IPS-15b (cell line): ENCODE data around the gene ZNF578.
"Not testable (repeated sequence)": the region's sequence is repeated elsewhere in the genome, so short reads cannot be mapped to it uniquely, and the experiment has no call there.

Experiments
- H3K27me3 ChIP-seq: one replicate; pipeline ENCODE4 v1.6.1; 2013; ENCODE audit warnings: low read length; ENCODE audit not compliant: control insufficient read depth, insufficient read depth
- H3K36me3 ChIP-seq: one replicate; pipeline ENCODE4 v1.6.1; 2013; ENCODE audit warnings: low read length; ENCODE audit not compliant: control insufficient read depth, insufficient read depth
- H3K4me1 ChIP-seq: one replicate; pipeline ENCODE4 v1.6.1; 2013; ENCODE audit warnings: mild to moderate bottlenecking, low read length; ENCODE audit not compliant: control insufficient read depth, insufficient read depth
- H3K4me3 ChIP-seq: one replicate; pipeline ENCODE4 v1.5.1; 2013; ENCODE audit warnings: low read depth, low read length
- H3K9ac ChIP-seq: one replicate; pipeline ENCODE4 v1.6.1; 2013; ENCODE audit warnings: low read depth, mild to moderate bottlenecking, low read length
- H3K9me3 ChIP-seq: one replicate; pipeline ENCODE4 v1.6.1; 2013; ENCODE audit warnings: mild to moderate bottlenecking, low read length; ENCODE audit not compliant: control insufficient read depth, insufficient read depth

Gene ZNF578

DNA sequence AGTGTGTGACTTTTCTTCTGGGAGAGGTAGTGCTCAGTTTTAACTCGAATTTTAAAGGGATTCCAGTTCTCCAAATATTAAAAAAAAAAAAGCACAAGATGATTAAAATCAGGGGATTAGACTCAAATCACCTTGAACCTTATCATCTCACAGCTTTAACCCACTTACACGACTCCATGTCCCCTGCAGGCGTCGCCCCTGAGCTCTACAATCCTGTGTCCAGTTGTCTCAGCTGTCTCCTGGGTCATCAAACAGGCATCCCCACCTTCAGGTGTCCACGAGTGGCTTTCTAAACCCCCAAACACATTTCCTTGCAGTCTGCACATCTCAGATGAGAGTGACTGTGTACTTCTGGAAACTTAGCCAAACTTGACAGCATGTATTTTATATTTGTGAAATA, 88.3 kb downstream of the ZNF578 start:
- Histone ChIP-seq H3K4me3 (no peak overlapping the region), H3K4me1 (no peaks in the 10 kb centered on the region), H3K27me3 (no peaks in the 10 kb centered on the region), H3K9ac (no peak overlapping the region), H3K9me3 (no peaks in the 10 kb centered on the region), H3K36me3 (no peaks in the 10 kb centered on the region)

DNA sequence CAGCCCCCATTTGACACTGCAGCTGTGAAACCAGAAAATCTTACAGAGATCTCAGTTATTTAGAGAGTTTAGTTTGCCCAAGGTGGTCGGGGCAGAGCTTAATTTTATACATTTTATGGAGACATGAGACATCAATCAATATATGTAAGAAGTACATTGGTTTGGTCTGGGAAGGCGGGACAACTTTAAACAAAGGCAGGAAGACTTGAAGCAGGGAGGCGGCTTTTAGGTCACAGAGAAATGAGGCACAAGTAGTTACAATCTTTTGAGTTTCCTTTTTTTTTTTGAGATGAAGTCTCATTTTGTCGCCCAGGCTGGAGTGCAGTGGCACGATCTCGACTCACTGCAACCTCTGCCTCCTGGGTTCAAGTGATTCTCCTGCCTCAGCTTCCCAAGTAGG, 89.2 kb downstream of the ZNF578 start:
- H3K4me1 ChIP-seq, H3K9ac ChIP-seq, H3K9me3 ChIP-seq, H3K4me3 ChIP-seq, H3K27me3 ChIP-seq, H3K36me3 ChIP-seq: not testable (repeated sequence)

DNA sequence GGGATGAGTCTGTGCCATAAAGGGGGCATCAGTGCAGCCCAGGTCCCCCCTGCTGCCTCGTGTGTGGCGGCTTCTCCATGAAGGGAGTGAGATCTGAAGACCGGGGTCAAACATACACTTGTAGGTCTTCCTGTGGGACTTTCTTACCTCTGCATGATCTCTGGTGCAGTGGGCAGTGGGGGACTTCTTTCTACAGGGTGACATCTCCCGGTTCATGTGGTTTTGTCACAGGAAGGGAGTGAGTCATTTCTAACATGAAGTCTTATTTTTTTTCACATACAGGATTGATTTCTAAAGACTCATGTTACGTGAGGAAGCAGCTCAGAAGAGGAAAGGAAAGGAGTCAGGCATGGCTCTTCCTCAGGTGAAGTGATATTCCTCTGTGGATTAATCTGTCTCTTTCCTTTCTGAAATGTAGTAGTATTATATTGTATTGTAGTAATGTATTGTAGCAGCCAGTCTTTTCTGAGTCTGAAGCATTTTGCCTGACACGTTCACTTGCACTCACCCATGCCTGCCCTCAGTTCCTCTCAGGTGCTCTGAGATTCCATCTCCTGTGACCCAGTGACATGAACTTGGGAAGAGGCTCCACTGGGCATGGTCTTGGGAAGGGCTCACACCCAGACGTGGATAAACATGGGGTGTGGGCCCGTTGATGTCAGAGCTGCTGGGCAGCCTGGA, 89.8 kb downstream of the ZNF578 start:
- Histone ChIP-seq H3K9ac (no peak overlapping the region), H3K27me3 (no peaks in the 10 kb centered on the region), H3K9me3 (no peaks in the 10 kb centered on the region), H3K4me3 (no peak overlapping the region), H3K4me1 (no peaks in the 10 kb centered on the region), H3K36me3 (no peaks in the 10 kb centered on the region)

DNA sequence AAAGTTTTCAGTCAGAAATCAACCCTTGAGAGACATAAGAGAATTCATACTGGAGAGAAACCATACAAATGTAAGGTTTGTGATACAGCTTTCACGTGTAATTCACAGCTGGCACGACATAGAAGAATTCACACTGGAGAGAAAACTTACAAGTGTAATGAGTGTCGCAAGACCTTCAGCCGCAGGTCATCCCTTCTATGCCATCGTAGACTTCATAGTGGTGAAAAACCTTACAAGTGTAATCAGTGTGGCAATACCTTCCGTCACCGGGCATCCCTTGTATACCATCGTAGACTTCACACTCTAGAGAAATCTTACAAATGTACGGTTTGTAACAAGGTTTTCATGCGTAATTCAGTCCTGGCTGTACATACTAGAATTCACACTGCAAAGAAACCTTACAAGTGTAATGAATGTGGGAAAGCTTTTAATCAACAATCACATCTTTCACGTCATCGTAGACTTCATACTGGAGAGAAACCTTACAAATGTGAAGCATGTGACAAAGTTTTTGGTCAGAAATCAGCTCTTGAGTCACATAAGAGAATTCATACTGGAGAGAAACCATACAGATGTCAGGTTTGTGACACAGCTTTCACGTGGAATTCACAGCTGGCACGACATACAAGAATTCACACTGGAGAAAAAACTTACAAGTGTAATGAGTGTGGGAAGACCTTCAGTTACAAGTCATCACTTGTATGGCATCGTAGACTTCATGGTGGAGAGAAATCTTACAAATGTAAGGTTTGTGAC, 101.0 kb downstream of the ZNF578 start:
- Histone ChIP-seq H3K36me3 (peaks cover 24% of the 10 kb centered on the region), H3K27me3 (no peaks in the 10 kb centered on the region), H3K9me3 (peaks cover 17% of the 10 kb centered on the region), H3K4me1 (peaks cover under 1% of the 10 kb centered on the region), H3K4me3 (no peak overlapping the region), H3K9ac (no peak overlapping the region)

DNA sequence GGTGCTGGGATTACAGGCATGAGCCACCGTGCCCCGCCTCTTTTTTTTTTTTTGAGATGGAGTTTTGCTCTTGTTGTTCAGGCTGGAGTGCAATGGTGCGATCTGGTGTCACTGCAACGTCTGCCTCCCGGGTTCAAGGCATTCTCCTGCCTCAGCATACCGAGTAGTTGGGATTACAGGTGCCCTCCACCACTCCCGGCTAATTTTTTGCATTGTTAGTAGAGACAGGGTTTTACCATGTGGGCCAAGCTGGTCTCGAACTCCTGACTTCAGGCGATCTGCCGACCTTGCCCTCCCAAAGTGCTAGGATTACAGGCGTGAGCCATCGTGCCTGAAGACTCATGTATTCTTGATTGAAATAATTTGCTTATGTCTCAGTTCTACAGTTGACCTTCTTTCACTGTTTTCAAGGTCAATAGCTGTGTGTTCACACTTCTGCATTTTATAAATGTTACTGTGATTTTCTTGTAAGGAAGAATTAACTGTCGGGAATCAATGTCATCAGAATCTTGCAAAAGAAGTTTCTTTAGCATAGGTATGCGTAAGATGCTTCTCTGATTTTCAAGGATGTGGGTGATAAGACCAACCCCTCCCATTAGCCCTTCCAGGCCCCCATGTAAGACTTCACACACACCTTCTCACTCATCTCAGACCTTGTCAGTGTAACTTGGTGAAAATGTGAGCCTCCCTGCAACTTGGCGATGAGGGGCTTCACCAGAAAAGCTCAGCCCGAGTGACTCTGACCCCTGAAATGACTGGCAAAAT, 104.1 kb downstream of the ZNF578 start:
- Histone ChIP-seq H3K4me3 (no peak overlapping the region), H3K9ac (no peak overlapping the region), H3K4me1 (peaks cover 5% of the 10 kb centered on the region), H3K9me3 (peaks cover 17% of the 10 kb centered on the region), H3K36me3 (peaks cover 18% of the 10 kb centered on the region), H3K27me3 (no peaks in the 10 kb centered on the region)

DNA sequence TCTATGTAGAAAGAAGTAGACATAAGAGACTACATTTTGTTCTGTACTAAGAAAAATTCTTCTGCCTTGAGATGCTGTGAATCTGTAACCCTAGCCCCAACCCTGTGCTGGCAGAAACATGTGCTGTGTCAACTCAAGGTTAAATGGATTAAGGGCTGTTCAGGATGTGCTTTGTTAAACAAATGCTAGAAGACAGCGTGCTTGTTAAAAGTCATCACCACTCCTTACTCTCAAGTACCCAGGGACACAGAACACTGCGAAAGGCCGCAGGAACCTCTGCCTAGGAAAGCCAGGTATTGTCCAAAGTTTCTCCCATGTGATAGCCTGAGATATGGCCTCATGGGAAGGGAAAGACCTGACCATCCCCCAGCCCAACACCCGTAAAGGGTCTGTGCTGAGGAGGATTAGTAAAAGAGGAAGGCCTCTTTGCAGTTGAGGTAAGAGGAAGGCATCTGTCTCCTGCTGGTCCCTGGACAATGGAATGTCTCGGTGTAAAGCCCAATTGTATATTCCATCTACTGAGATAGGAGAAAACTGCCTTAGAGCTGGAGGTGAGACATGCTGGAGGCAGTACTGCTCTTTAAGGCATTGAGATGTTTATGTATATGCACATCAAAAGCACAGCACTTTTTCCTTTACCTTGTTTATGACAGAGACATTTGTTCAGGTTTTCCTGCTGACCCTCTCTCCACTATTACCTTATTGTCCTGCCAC, 105.5 kb downstream of the ZNF578 start:
- Histone ChIP-seq H3K36me3 (peaks cover 15% of the 10 kb centered on the region), H3K9me3 (peaks cover 11% of the 10 kb centered on the region)
- H3K27me3 ChIP-seq, H3K4me1 ChIP-seq, H3K9ac ChIP-seq, H3K4me3 ChIP-seq: not testable (repeated sequence)

DNA sequence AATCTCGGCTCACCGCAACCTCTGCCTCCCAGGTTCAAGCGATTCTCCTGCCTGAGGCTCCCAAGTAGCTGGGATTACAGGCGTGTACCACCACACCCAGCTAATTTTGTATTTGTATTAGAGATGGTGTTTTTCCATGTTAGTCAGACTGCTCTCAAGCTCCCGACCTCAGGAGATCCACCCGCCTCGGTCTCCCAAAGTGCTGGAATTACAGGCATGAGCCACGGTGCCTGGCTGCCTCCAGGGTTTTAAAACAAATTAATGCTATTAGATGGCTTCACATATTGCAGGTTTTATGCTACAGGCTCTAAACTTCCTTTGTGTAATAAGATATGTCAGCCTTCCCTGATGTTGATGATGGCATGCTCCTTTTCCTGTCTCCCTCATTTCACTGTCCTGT, 108.3 kb downstream of the ZNF578 start:
- H3K36me3 ChIP-seq, H3K9me3 ChIP-seq: not testable (repeated sequence)

More for the DNA sequence above, 108.3 kb downstream of the ZNF578 start:
- not testable (repeated sequence) for H3K4me1 ChIP-seq, H3K4me3 ChIP-seq, H3K27me3 ChIP-seq, H3K9ac ChIP-seq
